HEK293 (cell line): ENCODE measurements around the gene MLH1.

Source experiments
- CTCF ChIA-PET: fragments of 350-600 bp; formaldehyde crosslinking; extraction: SDS; loops from one replicate; lab custom pipeline; 2021; ENCODE audit warnings: antibody characterized with exemption; lab: Yijun Ruan, JAX
- POLR2A ChIA-PET: fragments of 300-600 bp; formaldehyde crosslinking; extraction: SDS; loops from one replicate; lab custom pipeline; 2020; ENCODE audit warnings: antibody characterized with exemption, inconsistent platforms; lab: Yijun Ruan, JAX
- H3K27ac ChIP-seq: fragments of 200-500 bp; sonication (Bioruptor generic); 2 replicates; pipeline ENCODE4 v1.5.1; 2014; ENCODE audit warnings: low read depth, low read length, control low read depth, inconsistent platforms; ENCODE audit errors: extremely low read depth
- H3K36me3 ChIP-seq, 2 experiments: fragments of 200-500 bp in 1 of 2; sonication (Bioruptor generic) in 1 of 2; 1 replicate in 1 of 2; 2 replicates in 1 of 2; pipeline ENCODE4 v1.5.1; 2014 to 2017; ENCODE audit warnings: inconsistent platforms in 2 of 2, low read length in 2 of 2; ENCODE audit not compliant: control insufficient read depth in 2 of 2, insufficient read depth in 1 of 2
- H3K4me1 ChIP-seq: fragments of 200-500 bp; sonication (Bioruptor generic); 2 replicates; pipeline ENCODE4 v1.5.1; 2014; ENCODE audit warnings: mild to moderate bottlenecking, low read length, inconsistent platforms; ENCODE audit not compliant: control insufficient read depth, insufficient read depth
- H3K4me3 ChIP-seq: 2 replicates; pipeline ENCODE4 v1.5.1; 2011; ENCODE audit warnings: low read depth, mild to moderate bottlenecking, control low read depth, low read length, moderate library complexity
- H3K9me3 ChIP-seq: fragments of 200-500 bp; sonication (Bioruptor generic); 2 replicates; pipeline ENCODE4 v1.5.1; 2014; ENCODE audit warnings: low read depth, low read length, inconsistent platforms; ENCODE audit not compliant: control insufficient read depth, insufficient read depth
- KLF9 ChIP-seq: fragments of 450-650 bp; formaldehyde crosslinking; IDR thresholded peaks from 2 replicates; pipeline ENCODE4 v1.5.1; 2016; ENCODE audit warnings: missing biosample characterization, missing genetic modification characterization, low read depth
- MEIS1 ChIP-seq: sonication (generic); formaldehyde crosslinking; IDR thresholded peaks from 2 replicates; pipeline ENCODE4 v1.8.1; 2022; ENCODE audit warnings: missing genetic modification reagents, mild to moderate bottlenecking, borderline replicate concordance
- SCRT2 ChIP-seq: fragments of 450-650 bp; formaldehyde crosslinking; IDR thresholded peaks from 2 replicates; pipeline ENCODE4 v1.5.1; 2016; ENCODE audit warnings: missing biosample characterization, missing genetic modification characterization
- TSHZ1 ChIP-seq: fragments of 450-650 bp; formaldehyde crosslinking; IDR thresholded peaks from 2 replicates; pipeline ENCODE4 v1.5.1; 2016; ENCODE audit warnings: missing biosample characterization, missing genetic modification characterization, borderline replicate concordance
- ZBTB17 ChIP-seq: fragments of 450-650 bp; formaldehyde crosslinking; IDR thresholded peaks from 2 replicates; pipeline ENCODE4 v1.5.1; 2016; ENCODE audit warnings: missing biosample characterization, missing genetic modification characterization
- ZNF23 ChIP-seq: fragments of 450-650 bp; formaldehyde crosslinking; IDR thresholded peaks from 2 replicates; pipeline ENCODE4 v1.5.1; 2016; ENCODE audit warnings: missing biosample characterization, missing genetic modification characterization, borderline replicate concordance
- ZNF274 ChIP-seq, 2 experiments: fragments of 200-500 bp in 1 of 2; fragments of 450-650 bp in 1 of 2; sonication (Bioruptor generic) in 1 of 2; formaldehyde crosslinking in 1 of 2; IDR thresholded peaks; 2 replicates each; pipeline versions ENCODE4 v1.5.1 to v1.6.1; 2014 to 2016; ENCODE audit warnings: borderline replicate concordance in 1 of 2, inconsistent platforms in 1 of 2, low read length in 1 of 2, missing biosample characterization in 1 of 2, missing genetic modification characterization in 1 of 2
- ZNF280D ChIP-seq: fragments of 450-650 bp; formaldehyde crosslinking; IDR thresholded peaks from 2 replicates; pipeline ENCODE4 v1.5.1; 2016; ENCODE audit warnings: missing biosample characterization, missing genetic modification characterization
- ZNF335 ChIP-seq: fragments of 450-650 bp; formaldehyde crosslinking; conservative IDR thresholded peaks from 2 replicates; pipeline ENCODE4 v1.5.1; 2016; ENCODE audit warnings: missing biosample characterization, missing genetic modification characterization
- ZNF398 ChIP-seq: fragments of 450-650 bp; formaldehyde crosslinking; IDR thresholded peaks from 2 replicates; pipeline ENCODE4 v1.5.1; 2017; ENCODE audit warnings: missing biosample characterization, missing genetic modification characterization
- ZNF514 ChIP-seq: fragments of 450-650 bp; formaldehyde crosslinking; IDR thresholded peaks from 2 replicates; pipeline ENCODE4 v1.5.1; 2016; ENCODE audit warnings: missing biosample characterization, missing genetic modification characterization
- ZNF518A ChIP-seq: fragments of 450-650 bp; formaldehyde crosslinking; conservative IDR thresholded peaks from 2 replicates; pipeline ENCODE4 v1.5.1; 2016; ENCODE audit warnings: low read depth, missing biosample characterization, missing genetic modification characterization
- ZNF654 ChIP-seq: fragments of 450-650 bp; formaldehyde crosslinking; IDR thresholded peaks from 2 replicates; pipeline ENCODE4 v1.5.1; 2016; ENCODE audit warnings: low read depth, missing biosample characterization, missing genetic modification characterization
- ZNF660 ChIP-seq: fragments of 450-650 bp; IDR thresholded peaks from 2 replicates; pipeline ENCODE4 v1.5.1; 2018; ENCODE audit warnings: missing biosample characterization, mild to moderate bottlenecking, missing genetic modification characterization
- ZNF792 ChIP-seq: fragments of 450-650 bp; formaldehyde crosslinking; IDR thresholded peaks from 2 replicates; pipeline ENCODE4 v1.5.1; 2016; ENCODE audit warnings: missing biosample characterization, missing genetic modification characterization
- ZXDB ChIP-seq: fragments of 450-650 bp; formaldehyde crosslinking; IDR thresholded peaks from 2 replicates; pipeline ENCODE4 v1.5.1; 2016; ENCODE audit warnings: missing biosample characterization, missing genetic modification characterization

The MLH1 gene

GRCh38 chr3:36991147-36991546 is 2.2 kb upstream of the MLH1 start (continued):
- TF ChIP-seq ZNF274 (IDR thresholded peaks at IDR 0.05; ENCODE audit: low read length) (no peak), ZNF274 (tag by site-specific recombination; IDR thresholded peaks at IDR 0.05; ENCODE audit: borderline replicate concordance) (no peak), ZXDB (tag by site-specific recombination) (no peak)

GRCh38 chr3:36991923-36992805 is 1.2 kb upstream of the MLH1 start:
- TF ChIP-seq KLF9 (tag by site-specific recombination) (no peak), ZNF660 (tag by site-specific recombination) (no peak), ZNF23 (tag by site-specific recombination) (no peak), ZBTB17 (tag by site-specific recombination) (peak; percentile 89), ZNF398 (tag by site-specific recombination) (0 out of 2 replicates have a peak, but pooled peaks have one; percentile 1), ZNF335 (peak; percentile 83), SCRT2 (tag by site-specific recombination) (peak; percentile 83), TSHZ1 (tag by site-specific recombination) (no peak), ZNF654 (tag by site-specific recombination) (no peak)
- Histone ChIP-seq H3K4me1 (no peaks in the 10 kb centered on the region), H3K36me3 (peaks cover 0 to 71% of the 10 kb centered on the region in 2 experiments; a peak in 2 of 3 replicates), H3K4me3 (peak overlapping the region; percentile 81), H3K9me3 (no peaks in the 10 kb centered on the region), H3K27ac (peak overlapping the region; percentile 82)
- CTCF ChIA-PET, result interaction anchor here (0.6 to 1.4 kb wide), 4 partner anchors 13 to 125 kb away, joined by 3 read pairs; no protein-coding TSS in a partner anchor
- POLR2A ChIA-PET, result interaction anchor here (1.2 to 2.5 kb wide), 3 partner anchors 12 to 33 kb away, joined by 7 to 10 read pairs (median 7); no protein-coding TSS in a partner anchor

GRCh38 chr3:36992806-36993325 is 452 bp upstream of the MLH1 start, which contains the start of gene EPM2AIP1:
TSS of gene EPM2AIP1 (minus strand) at chr3:36993131. CDS start at chr3:36993077, 54 bp downstream.
- Histone ChIP-seq H3K4me3 (peak within 1 kb of the TSS; percentile 87), H3K9me3 (no peaks in the 10 kb centered on the region), H3K36me3 (peaks cover 3 to 72% of the 10 kb centered on the region in 2 experiments; a peak in 2 of 3 replicates), H3K27ac (peak within 1 kb of the TSS; percentile 82), H3K4me1 (no peaks in the 10 kb centered on the region)
- ChIA-PET CTCF (interaction anchor here (1.0 to 1.4 kb wide), 3 partner anchors 13 to 35 kb away, joined by 3 read pairs; no protein-coding TSS in a partner anchor), POLR2A (interaction anchor here (0.5 to 2.5 kb wide), 12 partner anchors 12 to 1186 kb away, joined by 3 to 10 read pairs (median 4); partner anchors contain the start of gene LRRFIP2)
- TF ChIP-seq MEIS1 (CRISPR knock-in tag) (no peak), ZNF514 (tag by site-specific recombination) (no peak), ZNF792 (tag by site-specific recombination) (no peak), ZNF518A (no peak), ZNF280D (tag by site-specific recombination) (no peak)
